Measurements from ENCODE around the gene XIRP2. TPM values are rescaled to one million over a fixed set of nuclear protein-coding genes. Genes with fewer than 3 reads are reported as not detected.

The XIRP2 gene
- total and polyA plus RNA-seq, 2 of the 13 experiments (the other 11 are each of a cell fraction or from before 2014, with no cell fraction given), result 0.04 to 0.05 TPM

DNA sequence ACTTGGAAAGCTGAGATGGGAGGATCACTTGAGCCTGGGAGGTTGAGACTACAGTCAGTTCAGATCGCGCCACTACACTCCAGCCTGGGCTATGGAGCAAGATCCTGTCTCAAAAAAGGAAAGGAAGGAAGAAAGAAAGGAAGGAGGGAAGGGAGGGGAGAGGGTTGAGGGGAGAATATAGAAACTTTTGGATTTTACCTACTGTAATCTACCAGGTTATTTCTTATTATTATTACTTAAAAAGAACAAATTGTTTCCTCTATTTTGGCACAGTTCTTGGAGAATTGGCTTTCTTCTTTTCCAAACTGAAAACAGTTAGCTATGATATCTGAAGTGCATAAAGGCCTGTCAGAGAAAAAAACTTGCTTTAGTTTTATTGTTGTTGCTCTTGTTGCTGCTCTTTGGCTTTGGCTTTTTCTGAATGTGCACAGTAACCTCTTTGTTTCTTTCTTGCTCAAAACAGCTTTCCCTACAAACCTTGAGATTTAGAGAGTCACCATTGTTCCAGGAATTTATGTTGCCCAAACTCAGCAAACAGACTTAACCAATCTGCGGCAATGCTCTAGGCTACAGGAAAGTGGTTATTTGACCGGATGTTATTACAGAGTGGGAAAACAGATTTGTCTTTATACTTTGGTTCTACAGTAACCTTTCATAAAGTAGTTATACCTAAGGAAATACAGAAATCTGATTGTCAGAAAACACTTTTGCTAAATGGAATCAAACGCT lies 214.9 kb downstream of the XIRP2 start (continued):
- TF ChIP-seq ELF4 (CRISPR knock-in tag; IDR thresholded peaks at IDR 0.05; ENCODE audit: borderline replicate concordance), result peak; percentile 56; the same call in 1 of the 2 replicates
- no peak for TF ChIP-seq ZFX (CRISPR knock-in tag; IDR thresholded peaks at IDR 0.05; ENCODE audit: low read depth)
- TF ChIP-seq SMAD1 (CRISPR knock-in tag; IDR thresholded peaks at IDR 0.05; ENCODE audit: borderline replicate concordance, low read depth), result no peak
- TF ChIP-seq ZMYM3 (CRISPR knock-in tag; IDR thresholded peaks at IDR 0.05), result no peak; the same call in 1 of the 2 replicates
- no peak for TF ChIP-seq RAD51 (IDR thresholded peaks at IDR 0.05; ENCODE audit: borderline replicate concordance)
- peak; percentile 30; the same call in 1 of the 2 replicates for TF ChIP-seq PPARG (CRISPR knock-in tag; conservative IDR thresholded peaks at IDR 0.05)
- TF ChIP-seq ZNF577 (CRISPR knock-in tag; IDR thresholded peaks at IDR 0.05; ENCODE audit: borderline replicate concordance, low read depth), result no peak
- TF ChIP-seq MATR3 (CRISPR knock-in tag; IDR thresholded peaks at IDR 0.05), result no peak
- peak; percentile 94; the same call in 1 of the 2 replicates for TF ChIP-seq FOXJ3 (CRISPR knock-in tag; IDR thresholded peaks at IDR 0.05; ENCODE audit: borderline replicate concordance)
- no peak for TF ChIP-seq ARNT (IDR thresholded peaks at IDR 0.05)
- no peak for TF ChIP-seq ARNTL (CRISPR knock-in tag; IDR thresholded peaks at IDR 0.05)
- no peak for TF ChIP-seq ZNF547 (CRISPR knock-in tag; IDR thresholded peaks at IDR 0.05)
- TF ChIP-seq MEF2D (CRISPR knock-in tag; IDR thresholded peaks at IDR 0.05), result 0 out of 2 replicates have a peak, but pooled peaks have one; percentile 64
- TF ChIP-seq REL (CRISPR knock-in tag; conservative IDR thresholded peaks at IDR 0.05), result no peak
- TF ChIP-seq, protein P1, sequence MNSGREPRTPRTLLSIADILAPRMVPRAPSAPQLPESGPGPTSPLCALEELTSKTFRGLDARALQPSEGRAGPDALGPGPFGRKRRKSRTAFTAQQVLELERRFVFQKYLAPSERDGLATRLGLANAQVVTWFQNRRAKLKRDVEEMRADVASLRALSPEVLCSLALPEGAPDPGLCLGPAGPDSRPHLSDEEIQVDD (CRISPR knock-in tag; IDR thresholded peaks at IDR 0.05; ENCODE audit: borderline replicate concordance), result no peak
- TF ChIP-seq, protein P2, sequence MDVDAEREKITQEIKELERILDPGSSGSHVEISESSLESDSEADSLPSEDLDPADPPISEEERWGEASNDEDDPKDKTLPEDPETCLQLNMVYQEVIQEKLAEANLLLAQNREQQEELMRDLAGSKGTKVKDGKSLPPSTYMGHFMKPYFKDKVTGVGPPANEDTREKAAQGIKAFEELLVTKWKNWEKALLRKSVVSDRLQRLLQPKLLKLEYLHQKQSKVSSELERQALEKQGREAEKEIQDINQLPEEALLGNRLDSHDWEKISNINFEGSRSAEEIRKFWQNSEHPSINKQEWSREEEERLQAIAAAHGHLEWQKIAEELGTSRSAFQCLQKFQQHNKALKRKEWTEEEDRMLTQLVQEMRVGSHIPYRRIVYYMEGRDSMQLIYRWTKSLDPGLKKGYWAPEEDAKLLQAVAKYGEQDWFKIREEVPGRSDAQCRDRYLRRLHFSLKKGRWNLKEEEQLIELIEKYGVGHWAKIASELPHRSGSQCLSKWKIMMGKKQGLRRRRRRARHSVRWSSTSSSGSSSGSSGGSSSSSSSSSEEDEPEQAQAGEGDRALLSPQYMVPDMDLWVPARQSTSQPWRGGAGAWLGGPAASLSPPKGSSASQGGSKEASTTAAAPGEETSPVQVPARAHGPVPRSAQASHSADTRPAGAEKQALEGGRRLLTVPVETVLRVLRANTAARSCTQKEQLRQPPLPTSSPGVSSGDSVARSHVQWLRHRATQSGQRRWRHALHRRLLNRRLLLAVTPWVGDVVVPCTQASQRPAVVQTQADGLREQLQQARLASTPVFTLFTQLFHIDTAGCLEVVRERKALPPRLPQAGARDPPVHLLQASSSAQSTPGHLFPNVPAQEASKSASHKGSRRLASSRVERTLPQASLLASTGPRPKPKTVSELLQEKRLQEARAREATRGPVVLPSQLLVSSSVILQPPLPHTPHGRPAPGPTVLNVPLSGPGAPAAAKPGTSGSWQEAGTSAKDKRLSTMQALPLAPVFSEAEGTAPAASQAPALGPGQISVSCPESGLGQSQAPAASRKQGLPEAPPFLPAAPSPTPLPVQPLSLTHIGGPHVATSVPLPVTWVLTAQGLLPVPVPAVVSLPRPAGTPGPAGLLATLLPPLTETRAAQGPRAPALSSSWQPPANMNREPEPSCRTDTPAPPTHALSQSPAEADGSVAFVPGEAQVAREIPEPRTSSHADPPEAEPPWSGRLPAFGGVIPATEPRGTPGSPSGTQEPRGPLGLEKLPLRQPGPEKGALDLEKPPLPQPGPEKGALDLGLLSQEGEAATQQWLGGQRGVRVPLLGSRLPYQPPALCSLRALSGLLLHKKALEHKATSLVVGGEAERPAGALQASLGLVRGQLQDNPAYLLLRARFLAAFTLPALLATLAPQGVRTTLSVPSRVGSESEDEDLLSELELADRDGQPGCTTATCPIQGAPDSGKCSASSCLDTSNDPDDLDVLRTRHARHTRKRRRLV (CRISPR knock-in tag; IDR thresholded peaks at IDR 0.05), result no peak
- TF ChIP-seq, protein P3, sequence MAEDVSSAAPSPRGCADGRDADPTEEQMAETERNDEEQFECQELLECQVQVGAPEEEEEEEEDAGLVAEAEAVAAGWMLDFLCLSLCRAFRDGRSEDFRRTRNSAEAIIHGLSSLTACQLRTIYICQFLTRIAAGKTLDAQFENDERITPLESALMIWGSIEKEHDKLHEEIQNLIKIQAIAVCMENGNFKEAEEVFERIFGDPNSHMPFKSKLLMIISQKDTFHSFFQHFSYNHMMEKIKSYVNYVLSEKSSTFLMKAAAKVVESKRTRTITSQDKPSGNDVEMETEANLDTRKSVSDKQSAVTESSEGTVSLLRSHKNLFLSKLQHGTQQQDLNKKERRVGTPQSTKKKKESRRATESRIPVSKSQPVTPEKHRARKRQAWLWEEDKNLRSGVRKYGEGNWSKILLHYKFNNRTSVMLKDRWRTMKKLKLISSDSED (CRISPR knock-in tag; IDR thresholded peaks at IDR 0.05), result no peak
- no peak for TF ChIP-seq ZNF652 (CRISPR knock-in tag; IDR thresholded peaks at IDR 0.05; ENCODE audit: borderline replicate concordance, low read depth)
- no peak for TF ChIP-seq ARHGAP35 (CRISPR knock-in tag; IDR thresholded peaks at IDR 0.05; ENCODE audit: borderline replicate concordance)
- TF ChIP-seq SIN3A (IDR thresholded peaks at IDR 0.05; ENCODE audit: borderline replicate concordance, low read depth, low read length), result no peak
- TF ChIP-seq, protein P4, sequence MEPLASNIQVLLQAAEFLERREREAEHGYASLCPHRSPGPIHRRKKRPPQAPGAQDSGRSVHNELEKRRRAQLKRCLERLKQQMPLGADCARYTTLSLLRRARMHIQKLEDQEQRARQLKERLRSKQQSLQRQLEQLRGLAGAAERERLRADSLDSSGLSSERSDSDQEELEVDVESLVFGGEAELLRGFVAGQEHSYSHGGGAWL (CRISPR knock-in tag; IDR thresholded peaks at IDR 0.05), result no peak
- TF ChIP-seq BCL6 (CRISPR knock-in tag; IDR thresholded peaks at IDR 0.05), result peak; percentile 95
